VCaP (cell line): Measurements from ENCODE around the gene TARS3.

Experiments used
- H3K27ac ChIP-seq: fragments of 450-650 bp; 2 replicates; pipeline ENCODE4 v1.5.1; 2017
- TF ChIP-seq, protein P1 (sequence below): fragments of 450-650 bp; conservative IDR thresholded peaks from 2 replicates; pipeline ENCODE4 v1.5.1; 2017; ENCODE audit warnings: mild to moderate bottlenecking, moderate library complexity

TARS3 gene

DNA sequence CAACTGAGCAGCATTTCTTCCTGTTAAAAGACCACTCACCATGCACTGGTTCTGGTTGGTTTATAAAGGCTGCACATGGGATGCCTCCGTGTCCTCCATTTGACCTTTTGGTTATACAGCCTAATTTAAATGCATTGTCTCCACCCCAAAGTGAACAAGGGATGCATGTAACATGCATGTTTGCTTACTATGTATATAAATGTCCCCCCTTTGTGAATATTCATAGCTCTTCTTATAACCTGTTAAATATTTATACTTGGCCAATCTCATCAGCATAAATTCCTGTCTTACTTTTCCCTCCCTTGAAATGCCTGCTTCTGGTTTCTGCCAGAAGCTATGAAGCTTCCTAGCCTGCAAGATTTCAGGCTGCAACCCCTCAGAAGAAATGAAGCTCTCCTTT, 27.4 kb downstream of the TARS3 start:
- TF ChIP-seq, protein P1, sequence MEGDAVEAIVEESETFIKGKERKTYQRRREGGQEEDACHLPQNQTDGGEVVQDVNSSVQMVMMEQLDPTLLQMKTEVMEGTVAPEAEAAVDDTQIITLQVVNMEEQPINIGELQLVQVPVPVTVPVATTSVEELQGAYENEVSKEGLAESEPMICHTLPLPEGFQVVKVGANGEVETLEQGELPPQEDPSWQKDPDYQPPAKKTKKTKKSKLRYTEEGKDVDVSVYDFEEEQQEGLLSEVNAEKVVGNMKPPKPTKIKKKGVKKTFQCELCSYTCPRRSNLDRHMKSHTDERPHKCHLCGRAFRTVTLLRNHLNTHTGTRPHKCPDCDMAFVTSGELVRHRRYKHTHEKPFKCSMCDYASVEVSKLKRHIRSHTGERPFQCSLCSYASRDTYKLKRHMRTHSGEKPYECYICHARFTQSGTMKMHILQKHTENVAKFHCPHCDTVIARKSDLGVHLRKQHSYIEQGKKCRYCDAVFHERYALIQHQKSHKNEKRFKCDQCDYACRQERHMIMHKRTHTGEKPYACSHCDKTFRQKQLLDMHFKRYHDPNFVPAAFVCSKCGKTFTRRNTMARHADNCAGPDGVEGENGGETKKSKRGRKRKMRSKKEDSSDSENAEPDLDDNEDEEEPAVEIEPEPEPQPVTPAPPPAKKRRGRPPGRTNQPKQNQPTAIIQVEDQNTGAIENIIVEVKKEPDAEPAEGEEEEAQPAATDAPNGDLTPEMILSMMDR: no peak

DNA sequence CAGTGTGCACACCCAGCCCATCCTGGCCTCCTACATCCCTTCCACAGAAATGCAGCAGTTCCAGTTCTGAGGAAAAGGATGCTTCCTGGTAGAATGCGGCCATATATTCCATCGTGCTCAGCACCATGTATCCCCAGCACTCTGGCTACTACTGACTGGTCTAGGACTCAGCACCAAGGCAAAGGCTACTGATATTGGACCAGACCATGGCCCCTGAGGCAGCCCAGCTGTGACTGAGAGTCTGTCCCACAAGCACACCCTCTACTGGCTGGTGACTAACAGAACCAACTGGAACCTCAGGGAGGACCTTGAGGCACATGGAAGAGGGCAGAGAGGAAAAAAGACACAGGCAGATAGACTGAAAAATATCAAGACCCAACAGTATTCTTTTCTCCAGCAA, 30.0 kb downstream of the TARS3 start:
- H3K27ac ChIP-seq: no peak overlapping the region
- TF ChIP-seq, protein P1: no peak; the same call in 1 of the 2 replicates

More for the DNA sequence above, 27.4 kb downstream of the TARS3 start:
- no peak overlapping the region for H3K27ac ChIP-seq

DNA sequence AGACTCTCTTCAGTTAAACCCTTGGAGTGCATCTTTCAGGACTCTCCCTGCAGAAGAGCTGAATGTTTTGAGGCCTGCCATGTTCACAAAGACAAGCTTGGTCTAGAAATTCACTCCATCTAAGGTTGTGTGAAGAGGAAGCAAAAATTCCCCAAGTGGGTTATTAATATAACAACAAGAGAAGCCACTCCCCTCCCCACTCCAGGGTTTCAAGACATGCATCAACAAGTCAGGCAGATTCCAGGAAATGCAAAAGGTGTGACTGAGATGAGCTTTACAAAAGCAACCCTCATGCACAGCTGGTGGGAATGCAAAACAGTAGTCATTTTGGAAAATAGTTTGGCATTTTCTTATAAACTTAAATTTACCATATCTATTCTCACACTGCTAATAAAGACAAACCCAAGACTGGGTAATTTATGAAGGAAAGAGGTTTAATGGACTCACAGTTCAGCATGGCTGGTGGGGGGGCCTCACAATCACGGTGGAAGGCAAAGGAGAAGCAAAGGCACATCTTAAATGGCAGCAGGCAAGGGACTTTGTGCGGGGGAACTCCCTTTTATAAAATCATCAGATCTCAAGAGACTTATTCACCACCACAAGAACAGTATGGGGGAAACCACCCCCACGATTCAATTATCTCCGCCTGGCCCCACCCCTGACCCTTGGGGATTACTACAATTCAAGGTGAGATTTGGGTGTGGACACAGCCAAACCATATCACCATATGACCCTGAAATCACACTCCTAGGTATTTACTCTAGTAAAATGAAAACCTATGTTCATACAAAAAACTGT, 31.3 kb downstream of the TARS3 start:
- no peak overlapping the region for H3K27ac ChIP-seq
- TF ChIP-seq, protein P1: no peak

DNA sequence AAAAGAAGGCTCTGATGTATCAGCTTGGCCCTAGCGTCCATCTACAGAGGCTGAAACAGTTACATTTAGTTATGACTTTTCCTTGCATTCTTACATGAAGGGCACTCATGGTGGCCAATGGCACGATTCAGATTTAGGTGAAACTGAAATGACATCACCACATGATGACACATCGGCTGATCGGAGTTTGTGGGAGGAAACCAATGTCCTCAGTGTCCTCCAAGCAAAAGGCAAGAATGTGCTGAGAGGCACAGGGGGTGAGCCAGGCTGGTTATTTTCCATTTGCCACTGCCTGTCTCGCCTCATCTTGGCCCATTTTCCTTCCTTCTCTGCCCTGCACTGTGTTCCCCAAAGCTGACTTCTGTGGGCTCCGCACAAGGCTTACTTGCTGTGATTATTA, 34.4 kb downstream of the TARS3 start:
- TF ChIP-seq, protein P1: no peak
- no peak overlapping the region for H3K27ac ChIP-seq

DNA sequence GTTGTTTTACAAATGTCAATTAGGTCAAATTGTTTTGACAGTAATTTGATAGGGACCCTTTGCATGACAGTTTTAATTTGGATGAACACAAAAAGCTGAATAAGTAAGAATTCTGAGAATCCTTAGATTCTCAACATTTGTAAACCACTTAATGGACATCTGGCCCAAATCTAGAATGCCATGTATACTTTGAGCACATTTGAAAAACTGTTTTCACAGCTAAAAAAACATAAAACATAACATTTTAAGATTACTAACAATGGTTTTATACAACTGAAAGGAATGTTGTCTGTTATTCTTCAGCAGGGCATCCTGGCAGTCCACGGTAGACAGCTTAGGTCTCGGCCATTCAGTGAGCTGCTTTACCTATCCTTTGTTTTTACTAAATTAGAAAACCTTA, 37.6 kb downstream of the TARS3 start:
- TF ChIP-seq, protein P1: no peak
- H3K27ac ChIP-seq: no peak overlapping the region

DNA sequence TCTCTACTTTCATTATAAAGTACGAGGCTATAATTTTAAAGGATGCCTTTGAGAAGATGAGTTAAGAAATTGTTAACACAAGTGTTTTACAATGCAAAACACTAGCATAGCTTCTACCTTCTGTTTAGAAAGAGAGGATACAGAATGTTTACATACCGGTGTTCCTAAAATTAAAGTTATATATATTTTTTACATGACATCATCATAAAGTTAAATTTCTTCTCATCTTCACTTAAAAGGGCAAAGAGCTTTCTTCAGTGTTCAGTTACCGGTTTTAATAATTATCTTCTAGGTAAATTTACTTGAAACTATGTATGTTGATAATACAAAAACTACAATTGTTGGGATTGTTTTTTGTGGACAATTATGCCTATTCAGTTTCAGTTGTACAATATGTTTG, 39.4 kb downstream of the TARS3 start:
- TF ChIP-seq, protein P1: no peak
- H3K27ac ChIP-seq: no peak overlapping the region

DNA sequence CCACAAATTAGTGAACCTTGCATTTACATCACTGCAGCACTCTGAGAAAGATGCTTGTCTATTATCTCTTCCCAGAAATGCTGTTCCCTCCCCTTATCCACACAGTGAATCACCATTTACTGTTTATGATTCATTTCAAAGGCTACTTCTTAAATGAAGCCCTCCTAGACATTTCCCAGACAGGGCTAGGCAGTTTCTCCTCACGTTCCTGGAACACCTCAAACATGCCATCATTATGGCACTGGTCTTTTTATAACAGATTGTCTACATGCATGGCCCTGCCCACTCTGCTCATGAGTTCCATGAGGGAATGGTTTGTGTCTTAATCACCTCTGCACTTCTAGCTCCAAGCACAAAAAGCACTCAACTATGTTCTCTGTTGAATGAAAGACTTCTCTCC, 39.9 kb downstream of the TARS3 start:
- no peak overlapping the region for H3K27ac ChIP-seq
- TF ChIP-seq, protein P1: no peak
